ENCODE results near the gene AFF3.

Gene AFF3

DNA sequence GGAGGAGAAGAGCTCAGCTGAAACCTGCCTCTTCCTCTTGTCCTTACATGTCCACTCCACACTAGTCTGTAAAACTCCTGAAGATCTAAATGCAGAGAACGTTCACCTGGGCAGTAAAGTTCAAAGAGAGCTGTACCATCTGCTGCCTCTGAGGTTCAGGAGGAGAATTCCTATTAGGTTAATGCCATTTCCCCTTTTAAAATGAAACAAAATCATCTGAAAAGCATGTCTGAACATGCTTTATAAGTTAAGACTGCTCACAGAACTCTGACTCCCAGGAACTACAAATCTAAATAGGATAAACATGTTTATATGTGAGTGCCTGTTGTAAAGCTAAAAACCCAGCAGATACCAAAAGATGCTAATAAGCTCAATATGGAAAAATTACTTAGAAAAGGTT is 164.4 kb downstream of the AFF3 start:
- H3K79me2 ChIP-seq (ENCODE audit: low read length) = no peaks in the 10 kb centered on the region
- no peaks in the 10 kb centered on the region for H3K36me3 ChIP-seq (replicated peaks; ENCODE audit: insufficient read depth, low read length)
- no peaks in the 10 kb centered on the region for H3K27me3 ChIP-seq (replicated peaks; ENCODE audit: insufficient read depth, low read length)
- H3K27ac ChIP-seq (ENCODE audit: low read length) = no peak overlapping the region
- H3K9me3 ChIP-seq (replicated peaks; ENCODE audit: insufficient read depth, low read length) = no peaks in the 10 kb centered on the region
- H2AFZ ChIP-seq (ENCODE audit: low read length) = no peak overlapping the region
- no peaks in the 10 kb centered on the region for H3K9me2 ChIP-seq (replicated peaks; ENCODE audit: insufficient read depth, low read length)
- H3K4me2 ChIP-seq (ENCODE audit: low read depth, low read length) = no peak overlapping the region
- no peak overlapping the region for H3K9ac ChIP-seq (ENCODE audit: low read length)
- TF ChIP-seq, protein P1, sequence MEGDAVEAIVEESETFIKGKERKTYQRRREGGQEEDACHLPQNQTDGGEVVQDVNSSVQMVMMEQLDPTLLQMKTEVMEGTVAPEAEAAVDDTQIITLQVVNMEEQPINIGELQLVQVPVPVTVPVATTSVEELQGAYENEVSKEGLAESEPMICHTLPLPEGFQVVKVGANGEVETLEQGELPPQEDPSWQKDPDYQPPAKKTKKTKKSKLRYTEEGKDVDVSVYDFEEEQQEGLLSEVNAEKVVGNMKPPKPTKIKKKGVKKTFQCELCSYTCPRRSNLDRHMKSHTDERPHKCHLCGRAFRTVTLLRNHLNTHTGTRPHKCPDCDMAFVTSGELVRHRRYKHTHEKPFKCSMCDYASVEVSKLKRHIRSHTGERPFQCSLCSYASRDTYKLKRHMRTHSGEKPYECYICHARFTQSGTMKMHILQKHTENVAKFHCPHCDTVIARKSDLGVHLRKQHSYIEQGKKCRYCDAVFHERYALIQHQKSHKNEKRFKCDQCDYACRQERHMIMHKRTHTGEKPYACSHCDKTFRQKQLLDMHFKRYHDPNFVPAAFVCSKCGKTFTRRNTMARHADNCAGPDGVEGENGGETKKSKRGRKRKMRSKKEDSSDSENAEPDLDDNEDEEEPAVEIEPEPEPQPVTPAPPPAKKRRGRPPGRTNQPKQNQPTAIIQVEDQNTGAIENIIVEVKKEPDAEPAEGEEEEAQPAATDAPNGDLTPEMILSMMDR (IDR thresholded peaks at IDR 0.05; ENCODE audit: low read length) = no peak
- no peak for TF ChIP-seq EZH2phosphoT487 (IDR thresholded peaks at IDR 0.05; ENCODE audit: low read length)
- TF ChIP-seq EZH2 (optimal IDR thresholded peaks at IDR 0.05; ENCODE audit: low read depth, low read length) = no peak
- no peaks in the 10 kb centered on the region for H4K20me1 ChIP-seq (ENCODE audit: insufficient read depth, low read length)
- no peak for DNase-seq
- no peaks in the 10 kb centered on the region for H3K4me1 ChIP-seq (ENCODE audit: low read length)
- no peak overlapping the region for H3K4me3 ChIP-seq (ENCODE audit: low read length)
- H3F3A ChIP-seq (ENCODE audit: insufficient read depth, low read length) = no peaks in the 10 kb centered on the region

DNA sequence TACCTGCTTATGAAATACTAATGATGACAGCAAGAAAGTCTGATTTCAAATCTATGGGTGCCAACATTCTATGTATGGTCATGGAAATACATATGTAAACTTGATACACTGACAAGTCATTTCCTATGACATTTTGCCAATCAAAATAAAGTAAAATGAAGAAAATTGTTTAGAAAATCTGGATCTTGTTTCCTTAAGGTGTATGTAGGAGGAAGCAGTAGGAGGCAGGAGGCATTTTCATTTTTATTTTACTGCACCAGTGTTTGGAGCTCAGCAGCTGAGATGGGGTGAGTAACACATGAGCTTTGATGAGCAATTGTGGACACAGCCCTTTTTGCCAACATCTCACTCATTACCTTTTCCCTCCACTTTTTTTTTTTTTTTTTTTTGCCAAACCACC is 167.0 kb downstream of the AFF3 start:
- DNase-seq = no peak
- Histone ChIP-seq H4K20me1 (ENCODE audit: insufficient read depth, low read length) (no peaks in the 10 kb centered on the region), H3K79me2 (ENCODE audit: low read length) (no peaks in the 10 kb centered on the region), H3F3A (ENCODE audit: insufficient read depth, low read length) (no peaks in the 10 kb centered on the region), H3K27me3 (replicated peaks; ENCODE audit: insufficient read depth, low read length) (no peaks in the 10 kb centered on the region), H3K9ac (ENCODE audit: low read length) (no peak overlapping the region), H2AFZ (ENCODE audit: low read length) (no peak overlapping the region), H3K4me3 (ENCODE audit: low read length) (no peak overlapping the region), H3K27ac (ENCODE audit: low read length) (no peak overlapping the region), H3K9me2 (replicated peaks; ENCODE audit: insufficient read depth, low read length) (no peaks in the 10 kb centered on the region), H3K9me3 (replicated peaks; ENCODE audit: insufficient read depth, low read length) (no peaks in the 10 kb centered on the region), H3K36me3 (replicated peaks; ENCODE audit: insufficient read depth, low read length) (no peaks in the 10 kb centered on the region), H3K4me1 (ENCODE audit: low read length) (no peaks in the 10 kb centered on the region), H3K4me2 (ENCODE audit: low read depth, low read length) (no peak overlapping the region)
- TF ChIP-seq, protein P1 (IDR thresholded peaks at IDR 0.05; ENCODE audit: low read length) = no peak
- no peak for TF ChIP-seq EZH2phosphoT487 (IDR thresholded peaks at IDR 0.05; ENCODE audit: low read length)
- no peak for TF ChIP-seq EZH2 (optimal IDR thresholded peaks at IDR 0.05; ENCODE audit: low read depth, low read length)

DNA sequence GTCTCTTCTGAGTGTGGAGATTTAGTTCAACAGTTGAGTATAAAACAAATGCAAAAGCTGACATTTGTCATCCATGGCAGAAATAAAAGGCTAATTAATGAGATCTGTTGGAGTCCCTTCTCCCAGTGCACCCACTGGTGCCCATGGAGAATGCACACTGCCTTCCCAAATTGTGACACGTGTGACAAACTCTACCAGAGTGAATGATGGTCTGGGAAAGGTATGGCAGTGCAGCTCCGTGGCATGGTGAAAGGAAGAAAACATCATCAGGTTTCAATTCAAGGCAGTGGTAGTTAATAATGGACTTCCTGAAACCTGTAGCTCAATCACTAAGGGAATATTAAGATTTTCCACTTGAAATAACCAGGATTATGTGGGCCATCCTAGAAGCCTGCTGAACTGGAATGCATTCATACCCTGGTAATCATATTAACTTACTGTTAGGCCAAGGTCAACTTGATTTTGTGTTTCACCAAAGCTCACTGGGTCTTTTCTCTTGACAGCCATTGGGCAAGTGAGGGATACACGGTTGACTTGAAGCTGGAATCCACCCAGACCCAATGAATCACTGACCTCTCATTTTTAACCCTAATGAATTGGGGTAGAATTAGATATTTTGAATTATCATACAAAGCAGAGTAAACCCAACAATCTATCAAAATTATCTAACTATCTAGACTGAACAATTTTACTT is 167.6 kb downstream of the AFF3 start:
- no peak for DNase-seq
- Histone ChIP-seq H3K79me2 (ENCODE audit: low read length) (no peaks in the 10 kb centered on the region), H3K27me3 (replicated peaks; ENCODE audit: insufficient read depth, low read length) (no peaks in the 10 kb centered on the region), H3K9ac (ENCODE audit: low read length) (no peak overlapping the region), H2AFZ (ENCODE audit: low read length) (no peak overlapping the region), H3K36me3 (replicated peaks; ENCODE audit: insufficient read depth, low read length) (no peaks in the 10 kb centered on the region), H3F3A (ENCODE audit: insufficient read depth, low read length) (no peaks in the 10 kb centered on the region), H3K4me1 (ENCODE audit: low read length) (no peaks in the 10 kb centered on the region), H3K9me3 (replicated peaks; ENCODE audit: insufficient read depth, low read length) (no peaks in the 10 kb centered on the region), H4K20me1 (ENCODE audit: insufficient read depth, low read length) (no peaks in the 10 kb centered on the region), H3K27ac (ENCODE audit: low read length) (no peak overlapping the region), H3K4me3 (ENCODE audit: low read length) (no peak overlapping the region), H3K4me2 (ENCODE audit: low read depth, low read length) (no peak overlapping the region), H3K9me2 (replicated peaks; ENCODE audit: insufficient read depth, low read length) (no peaks in the 10 kb centered on the region)
- TF ChIP-seq, protein P1 (IDR thresholded peaks at IDR 0.05; ENCODE audit: low read length) = no peak
- TF ChIP-seq EZH2phosphoT487 (IDR thresholded peaks at IDR 0.05; ENCODE audit: low read length) (no peak), EZH2 (optimal IDR thresholded peaks at IDR 0.05; ENCODE audit: low read depth, low read length) (no peak)
